Thyroid gland (tissue), 4 donors: ENCODE measurements around the gene CHSY1. TPM values are rescaled to one million over a fixed set of nuclear protein-coding genes. Genes with fewer than 3 reads are reported as not detected.

ENCODE experiments used
- DNase-seq, 2 donors: peaks; one replicate each; pipeline ENCODE4 v3.0.0-alpha.2; 2019
- H3K27ac ChIP-seq, 3 donors: fragments of 200-600 bp; sonication (generic); 1 replicate in 2 of 3; 2 replicates in 1 of 3; pipeline ENCODE4 v1.5.1; 2016 to 2019; ENCODE audit warnings: mild to moderate bottlenecking in 1 of 3, moderate library complexity in 1 of 3
- H3K27me3 ChIP-seq: fragments of 200-600 bp; sonication (generic); one replicate; pipeline ENCODE4 v1.5.1; 2019
- H3K36me3 ChIP-seq, 2 donors: fragments of 200-600 bp; sonication (generic); one replicate each; pipeline ENCODE4 v1.5.1; 2016 to 2019
- H3K4me1 ChIP-seq, 2 donors: fragments of 200-600 bp; sonication (generic); one replicate each; pipeline ENCODE4 v1.5.1; 2017 to 2019
- H3K4me3 ChIP-seq, 3 donors: fragments of 200-600 bp; sonication (generic); replicated peaks in 1 of 3; 1 replicate in 2 of 3; 2 replicates in 1 of 3; pipeline ENCODE4 v1.5.1; 2016; ENCODE audit warnings: mild to moderate bottlenecking in 1 of 3
- H3K9me3 ChIP-seq: fragments of 200-600 bp; sonication (generic); one replicate; pipeline ENCODE4 v1.5.1; 2017
- CTCF ChIP-seq, 6 experiments: fragments of 200-600 bp in 3 of 6; fragments of 450-650 bp in 3 of 6; sonication (generic) in 3 of 6; IDR thresholded peaks; one replicate each; pipeline ENCODE4 v1.5.1; 2016 to 2019; ENCODE audit warnings: antibody characterized with exemption in 6 of 6, mild to moderate bottlenecking in 2 of 6, inconsistent platforms in 1 of 6, moderate library complexity in 1 of 6
- POLR2A ChIP-seq, 2 donors: fragments of 450-650 bp; IDR thresholded peaks; one replicate each; pipeline ENCODE4 v1.6.1; 2017; ENCODE audit warnings: antibody characterized with exemption in 2 of 2, mild to moderate bottlenecking in 2 of 2, moderate library complexity in 1 of 2
- WGBS, 2 donors: methylation state at CpG; one replicate each; pipeline ENCODE4 v1.1.5; 2017; 5-methylcytosine and 5-hydroxymethylcytosine counted together
- intact Hi-C: fragments of 100-400 bp; cut with DNase I; formaldehyde crosslinking; loops from one replicate; pipeline ENCODE4 v1.15.1; 2023
- total RNA-seq, 4 donors: library from RNA; depleted of rRNA; stranded (reverse); fragments of >200 nt; gene quantifications; one replicate each; pipeline ENCODE4 v1.2.3, GENCODE V29; 2016

The CHSY1 gene
- total RNA-seq, 4 donors from 2014 or later = 13.8 to 26.6 (median 18.5) TPM

- TF ChIP-seq CTCF (IDR thresholded peaks at IDR 0.05) = no peak
- no peak for TF ChIP-seq POLR2A (IDR thresholded peaks at IDR 0.05)
- DNase-seq = peak; percentile 27 to 56
- 37 to 42% methylated on average over 11 to 12 of the region's 12 CpGs for WGBS, 2 donors
- no peaks in the 10 kb centered on the region for H3K27me3 ChIP-seq
- no peak overlapping the region for H3K4me3 ChIP-seq
- H3K27ac ChIP-seq = no peak overlapping the region
- H3K4me1 ChIP-seq = peaks cover 25 to 35% of the 10 kb centered on the region in 2 donors
- H3K36me3 ChIP-seq = no peaks in the 10 kb centered on the region
- no peaks in the 10 kb centered on the region for H3K9me3 ChIP-seq
- intact Hi-C loops = no loop called here
Measured at GRCh38 chr15:101242160-101242998, 9.5 kb downstream of the CHSY1 start.

GRCh38 chr15:101240358-101240757 lies 11.5 kb downstream of the CHSY1 start:
- Histone ChIP-seq H3K36me3 (no peaks in the 10 kb centered on the region), H3K9me3 (no peaks in the 10 kb centered on the region), H3K27me3 (no peaks in the 10 kb centered on the region), H3K4me3 (no peak overlapping the region), H3K4me1 (peaks cover 25 to 35% of the 10 kb centered on the region in 2 donors), H3K27ac (no peak overlapping the region)
- WGBS, 2 donors = 58 to 64% methylated on average over 5 of the region's 5 CpGs
- no peak for DNase-seq
- no peak for TF ChIP-seq CTCF (IDR thresholded peaks at IDR 0.05)
- TF ChIP-seq POLR2A (IDR thresholded peaks at IDR 0.05) = no peak
- intact Hi-C loops = no loop called here

GRCh38 chr15:101239724-101240136 lies 12.1 kb downstream of the CHSY1 start:
- TF ChIP-seq CTCF (IDR thresholded peaks at IDR 0.05) = no peak
- TF ChIP-seq POLR2A (IDR thresholded peaks at IDR 0.05) = no peak
- intact Hi-C loops = no loop called here
- WGBS, 2 donors = 88 to 90% methylated on average over 6 of the region's 6 CpGs
- Histone ChIP-seq H3K27me3 (no peaks in the 10 kb centered on the region), H3K4me1 (peaks cover 23 to 29% of the 10 kb centered on the region in 2 donors), H3K9me3 (no peaks in the 10 kb centered on the region), H3K27ac (no peak overlapping the region), H3K4me3 (no peak overlapping the region), H3K36me3 (no peaks in the 10 kb centered on the region)
- DNase-seq = no peak

GRCh38 chr15:101237251-101237650 lies 14.6 kb downstream of the CHSY1 start:
- no peaks in the 10 kb centered on the region for H3K36me3 ChIP-seq
- TF ChIP-seq CTCF (IDR thresholded peaks at IDR 0.05) (no peak), POLR2A (IDR thresholded peaks at IDR 0.05) (no peak)
- peaks cover 20 to 26% of the 10 kb centered on the region in 2 donors for H3K4me1 ChIP-seq
- H3K27me3 ChIP-seq = no peaks in the 10 kb centered on the region
- intact Hi-C loops = no loop called here
- no peaks in the 10 kb centered on the region for H3K9me3 ChIP-seq
- H3K4me3 ChIP-seq = no peak overlapping the region
- no peak overlapping the region for H3K27ac ChIP-seq
- DNase-seq = no peak
- WGBS, 2 donors = 91 to 93% methylated on average over 12 of the region's 12 CpGs

GRCh38 chr15:101233651-101234280 lies 18.1 kb downstream of the CHSY1 start:
- 79 to 85% methylated on average over 5 of the region's 5 CpGs for WGBS, 2 donors
- Histone ChIP-seq H3K27ac (peak overlapping the region in 1 of 3 donors; percentile 19), H3K36me3 (no peaks in the 10 kb centered on the region), H3K27me3 (no peaks in the 10 kb centered on the region), H3K4me1 (peaks cover 22 to 27% of the 10 kb centered on the region in 2 donors), H3K4me3 (no peak overlapping the region), H3K9me3 (no peaks in the 10 kb centered on the region)
- TF ChIP-seq POLR2A (IDR thresholded peaks at IDR 0.05) (no peak), CTCF (IDR thresholded peaks at IDR 0.05) (no peak)
- intact Hi-C loops = no loop called here
- no peak for DNase-seq
